Measurements from ENCODE around the gene MYCBP2.
A peak's percentile ranks its signal among the peaks of the same experiment; 100 is the strongest.

Gene MYCBP2

DNA sequence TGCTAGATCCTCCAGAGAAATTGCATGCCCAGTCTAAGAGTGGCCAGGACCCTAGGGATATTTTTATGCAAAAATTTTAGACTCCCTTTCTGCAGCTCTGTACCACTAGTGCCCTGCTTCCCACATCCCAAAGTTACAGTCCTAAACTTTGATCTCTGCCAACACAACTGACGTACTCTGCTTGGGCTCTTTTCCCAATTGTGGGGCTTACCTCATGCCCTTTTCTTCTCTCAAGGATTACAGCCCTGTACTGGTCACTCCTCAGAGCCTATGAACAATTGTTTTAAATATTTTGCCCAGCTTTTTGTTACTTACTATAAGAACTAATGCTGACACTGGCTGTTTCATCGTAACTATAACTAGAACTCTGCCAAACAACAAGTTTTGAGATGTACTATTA is 242.1 kb downstream of the MYCBP2 start:
- DNase-seq = no peak

DNA sequence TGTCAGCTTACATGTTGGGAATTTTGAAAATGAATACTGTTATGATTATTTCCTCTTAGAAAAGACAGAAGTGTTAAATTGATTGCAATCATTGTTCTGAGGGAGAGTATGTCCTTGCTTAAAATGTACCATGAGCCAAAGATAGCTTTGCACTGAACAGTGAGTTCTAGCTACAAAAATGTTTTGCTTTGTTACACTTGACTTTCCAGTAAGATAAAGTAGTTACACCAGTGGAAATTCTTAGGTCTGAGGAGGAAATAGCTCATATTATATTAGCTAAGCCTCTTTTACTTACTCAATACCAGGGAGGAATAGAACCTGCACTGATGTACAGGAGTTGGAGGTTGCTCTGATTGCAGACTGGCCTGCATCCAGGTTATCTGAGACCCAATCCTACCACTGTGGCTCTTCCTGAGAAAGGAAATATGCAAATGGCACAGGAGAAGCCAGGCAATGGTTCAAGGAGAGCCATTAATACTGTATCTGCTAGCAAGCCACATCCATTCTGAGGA is 246.9 kb downstream of the MYCBP2 start:
- DNase-seq = no peak

- no peak for DNase-seq
Observed at GRCh38 chr13:77067519-77067918, 259.4 kb downstream of the MYCBP2 start.

DNA sequence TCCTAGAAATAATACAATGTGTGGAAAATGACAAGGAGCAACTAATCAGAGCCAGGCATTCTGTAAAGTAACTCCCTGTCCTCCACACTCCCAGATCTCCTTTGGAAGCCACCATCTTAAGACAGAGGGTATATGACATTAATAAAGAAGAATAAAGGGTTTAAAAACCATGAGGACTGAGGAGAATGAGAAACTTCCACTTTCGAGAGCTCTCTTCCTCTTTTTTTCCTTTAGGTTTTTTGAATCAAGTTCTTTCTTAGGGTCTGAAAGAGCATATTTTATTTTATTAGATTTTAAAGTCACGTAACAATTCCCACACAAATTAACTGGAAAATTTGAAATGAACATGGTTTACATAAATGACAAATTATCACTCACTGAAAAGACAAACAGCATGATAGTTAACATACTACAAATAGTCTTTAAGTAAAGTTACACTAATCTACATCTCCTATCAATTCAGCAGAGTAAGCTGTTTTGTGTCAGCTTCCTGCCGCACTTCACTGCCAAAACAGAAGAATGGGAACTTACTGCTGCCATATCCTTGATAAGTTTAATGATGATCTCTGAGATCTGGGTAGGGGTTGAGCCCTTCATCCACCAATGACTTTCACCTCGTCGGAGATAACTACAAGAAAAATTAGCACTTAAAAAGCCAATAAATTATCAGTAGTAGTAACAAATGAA is 261.3 kb downstream of the MYCBP2 start:
- DNase-seq = no peak

GRCh38 chr13:77062097-77062496 is 264.8 kb downstream of the MYCBP2 start:
- DNase-seq = peak; percentile 72

DNA sequence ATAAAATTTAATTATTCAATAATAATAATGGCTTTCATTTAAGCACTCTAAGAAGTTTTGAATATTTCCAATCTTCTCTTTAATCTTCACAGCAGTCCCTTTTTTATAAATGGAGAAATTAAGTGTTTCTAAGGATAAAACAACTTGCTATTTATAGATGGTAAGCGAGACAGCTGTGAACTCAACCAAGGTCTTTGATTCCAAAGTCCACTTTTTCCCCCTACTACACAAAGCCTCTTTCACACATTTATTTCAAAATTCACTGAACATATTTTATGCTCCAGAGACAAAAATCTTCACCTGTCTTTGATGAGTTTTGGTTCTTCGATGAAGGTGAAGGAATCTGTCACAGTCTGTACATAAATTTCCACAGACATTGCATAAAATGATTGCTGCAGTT is 265.5 kb downstream of the MYCBP2 start:
- no peak for DNase-seq

- no peak for DNase-seq
Observed at GRCh38 chr13:77056886-77057285, 270.0 kb downstream of the MYCBP2 start.

DNA sequence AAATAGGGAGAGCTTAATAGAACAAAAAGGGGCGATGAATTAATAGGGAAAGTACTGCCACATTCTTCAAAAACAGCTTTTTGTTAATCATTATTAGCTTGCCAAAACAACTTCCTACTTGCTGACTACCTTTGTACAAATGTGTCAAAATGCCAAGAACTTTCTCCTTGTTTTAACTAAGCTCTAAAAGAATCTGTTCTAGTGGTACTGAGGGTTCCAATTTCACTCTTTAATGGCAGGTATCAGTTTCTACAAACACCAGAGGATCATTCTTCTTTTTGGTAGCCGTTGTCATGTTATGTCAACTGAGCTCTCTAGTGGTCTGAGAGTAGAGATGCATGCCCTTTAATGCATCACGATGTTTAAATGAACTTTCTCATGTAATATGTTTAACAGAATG is 270.5 kb downstream of the MYCBP2 start:
- no peak for DNase-seq

DNA sequence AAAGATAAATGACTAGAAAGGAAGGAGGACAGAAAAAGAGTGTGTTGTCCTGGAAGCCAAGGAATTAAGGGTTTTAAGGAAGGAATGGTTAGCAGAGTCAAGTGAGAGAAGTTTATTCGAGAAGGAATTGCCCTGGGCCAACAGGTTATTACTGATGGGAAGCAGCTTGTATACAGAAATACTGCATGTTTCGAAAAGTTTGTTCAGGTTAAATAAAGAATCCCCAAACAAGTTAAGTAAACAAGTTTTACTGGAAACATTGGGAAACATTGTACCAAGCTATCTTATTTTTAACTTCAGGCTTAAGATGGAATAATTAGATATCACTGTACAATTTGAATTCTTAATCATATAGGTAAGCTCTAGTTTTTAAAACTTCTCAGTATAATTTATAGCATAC is 271.7 kb downstream of the MYCBP2 start:
- DNase-seq = no peak

- DNase-seq = no peak
Observed at GRCh38 chr13:77053192-77053591, 273.7 kb downstream of the MYCBP2 start.

DNA sequence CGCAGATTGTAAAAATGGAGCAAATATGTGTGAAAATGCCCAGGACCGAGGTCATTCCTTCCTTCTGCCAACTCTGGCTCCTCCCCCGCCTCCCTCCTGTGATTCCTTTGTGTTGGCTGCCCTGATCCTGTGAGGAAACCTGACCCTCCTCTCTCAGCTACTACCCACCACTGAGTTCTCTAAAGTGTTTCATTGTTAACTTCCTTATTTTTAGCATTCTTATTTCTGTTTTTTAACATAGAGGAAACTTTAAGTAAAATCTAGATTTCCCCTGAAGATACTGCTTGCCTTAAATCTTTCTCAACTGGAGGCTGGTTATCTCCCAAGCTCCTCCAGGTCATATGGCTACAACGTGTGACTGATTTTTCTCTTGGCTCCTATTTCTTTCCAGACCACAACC is 278.2 kb downstream of the MYCBP2 start:
- DNase-seq = no peak

GRCh38 chr13:77047649-77048343 is 279.1 kb downstream of the MYCBP2 start:
- no peak for DNase-seq

- no peak for DNase-seq
Observed at GRCh38 chr13:77042566-77043177, 284.2 kb downstream of the MYCBP2 start.

DNA sequence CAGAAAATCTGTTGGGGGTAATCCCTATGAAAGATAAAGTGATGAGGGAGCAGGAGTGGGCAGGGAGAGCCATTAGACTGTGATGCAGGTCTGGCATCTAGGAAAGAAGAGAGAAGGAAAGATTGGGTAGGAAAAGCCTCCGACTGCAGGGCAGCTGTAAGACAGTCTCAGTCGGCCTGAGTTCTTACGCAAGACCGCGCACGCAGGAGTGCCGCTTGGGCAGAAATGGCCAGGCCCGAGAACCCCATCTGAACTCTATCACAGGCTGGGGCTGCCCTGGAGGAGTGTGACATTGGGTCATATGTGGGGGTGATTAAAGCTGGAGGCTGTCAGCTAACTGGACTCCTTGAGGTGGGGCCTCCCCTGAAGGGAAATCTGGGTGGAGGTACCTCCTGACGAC is 286.1 kb downstream of the MYCBP2 start:
- no peak for DNase-seq

DNA sequence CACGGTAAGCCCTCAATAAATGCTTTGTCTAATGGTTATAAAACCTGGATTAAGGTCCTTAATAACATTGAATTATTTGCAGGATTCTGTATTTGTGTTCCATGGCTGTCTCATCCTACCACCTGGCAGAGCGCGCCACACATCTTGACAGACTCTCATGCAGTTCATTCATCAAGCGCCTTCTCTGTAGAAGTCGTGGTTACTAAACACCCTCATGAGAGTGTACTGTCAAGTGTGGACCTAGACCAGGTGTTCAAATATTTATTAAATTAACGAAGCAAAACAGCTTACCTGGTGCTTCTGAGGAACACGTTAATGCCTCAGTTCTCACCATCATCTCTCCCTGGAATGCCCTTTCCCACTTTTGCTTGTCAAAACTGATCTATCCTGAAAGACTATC is 286.8 kb downstream of the MYCBP2 start:
- no peak for DNase-seq

DNA sequence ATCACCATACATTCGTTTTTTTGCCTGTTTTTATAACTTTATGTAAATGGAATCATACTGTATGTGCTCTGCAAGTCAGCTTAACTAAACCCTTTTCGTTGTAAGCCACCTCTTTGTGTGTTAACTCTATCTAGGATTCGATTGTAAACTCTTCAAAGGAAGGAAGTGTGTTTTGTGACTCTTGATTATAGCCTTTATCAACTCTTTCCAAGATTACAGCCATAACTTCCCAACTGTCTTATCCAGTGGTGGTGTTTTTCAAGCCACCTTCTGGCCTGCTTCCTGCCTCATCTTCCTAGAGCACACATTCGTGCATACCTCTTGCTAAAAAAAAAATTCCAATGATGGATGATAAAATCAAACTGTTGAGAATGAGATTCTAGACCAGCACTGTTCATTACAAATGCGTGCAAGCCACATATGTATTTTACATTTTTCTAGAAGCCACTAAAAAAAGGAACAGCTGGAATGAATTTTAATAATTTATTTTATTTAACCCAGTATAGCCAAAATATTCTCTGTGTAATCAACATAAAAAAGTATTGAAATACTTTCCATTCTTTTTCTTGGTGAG is 287.9 kb downstream of the MYCBP2 start:
- DNase-seq = no peak

DNA sequence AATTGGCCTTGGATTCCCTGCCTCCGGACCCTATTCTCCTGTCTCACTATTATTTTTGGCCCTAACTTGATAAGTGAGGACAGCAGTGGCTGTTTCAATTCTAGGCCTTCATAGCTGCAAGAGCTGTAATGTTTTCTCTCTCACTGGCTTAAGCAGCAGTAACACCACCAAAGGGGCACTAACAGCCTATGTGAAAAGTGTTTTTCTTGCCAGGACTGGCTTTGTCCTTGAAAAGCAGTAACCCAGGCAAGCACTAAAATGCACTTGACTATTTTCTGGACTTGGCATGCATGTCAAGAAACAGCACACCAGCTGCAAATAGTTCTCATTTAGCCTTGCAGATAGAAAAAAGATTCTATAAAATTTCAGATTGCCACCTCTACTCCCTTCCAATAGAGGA is 290.6 kb downstream of the MYCBP2 start:
- no peak for DNase-seq

DNA sequence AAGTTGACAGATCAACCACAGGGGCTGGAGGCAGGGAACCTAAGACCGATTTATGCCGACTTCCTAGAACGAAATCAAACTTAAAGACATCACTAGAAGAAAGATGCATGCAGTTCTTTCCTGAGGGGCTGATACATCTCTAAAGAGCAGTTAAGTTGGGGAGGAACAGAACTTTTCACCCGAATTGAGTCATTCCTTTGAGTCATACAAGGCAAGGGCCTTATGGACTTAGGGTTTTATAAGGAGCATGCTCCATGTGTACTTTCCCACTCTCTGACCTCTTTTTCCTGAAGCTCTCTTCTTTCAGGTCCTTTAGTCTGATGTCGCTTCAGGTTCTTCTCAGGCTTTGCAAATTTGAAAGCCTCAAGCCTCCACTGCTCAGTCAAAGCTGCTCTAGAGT is 292.0 kb downstream of the MYCBP2 start:
- DNase-seq = peak; percentile 79

GRCh38 chr13:77033717-77034302 is 293.1 kb downstream of the MYCBP2 start:
- peak; percentile 50 for DNase-seq

- no peak for DNase-seq
Observed at GRCh38 chr13:77031656-77032243, 295.1 kb downstream of the MYCBP2 start.

- no peak for DNase-seq
Observed at GRCh38 chr13:77029436-77029835, 297.5 kb downstream of the MYCBP2 start.

- DNase-seq = peak; percentile 28
Observed at GRCh38 chr13:77028202-77028601, 298.7 kb downstream of the MYCBP2 start.
